Retinal pigment epithelial cell (primary cell): Measurements from ENCODE around the gene SEPTIN11.

Experiments
- DNase-seq: peaks from one replicate; pipeline ENCODE4 v3.0.0-alpha.2; 2010; ENCODE audit warnings: low read depth
- H3K4me3 ChIP-seq: 2 replicates; pipeline ENCODE4 v1.5.1; 2011; ENCODE audit warnings: mild to moderate bottlenecking, low read length, control low read depth, moderate library complexity
- CTCF ChIP-seq: conservative IDR thresholded peaks from 2 replicates; pipeline ENCODE4 v1.5.1; 2011; ENCODE audit warnings: low read depth, low read length, control low read depth, inconsistent platforms

The SEPTIN11 gene

GRCh38 chr4:76980261-76980660 is 30.7 kb downstream of the SEPTIN11 start:
- H3K4me3 ChIP-seq: no peak overlapping the region
- DNase-seq: no peak
- TF ChIP-seq CTCF: no peak

GRCh38 chr4:76981644-76982043 is 32.1 kb downstream of the SEPTIN11 start:
- no peak overlapping the region for H3K4me3 ChIP-seq
- TF ChIP-seq CTCF: no peak
- peak; percentile 82 for DNase-seq

- DNase-seq: no peak
- TF ChIP-seq CTCF: peak; percentile 15
- no peak overlapping the region for H3K4me3 ChIP-seq
Observed at GRCh38 chr4:76982638-76983584, 33.4 kb downstream of the SEPTIN11 start.

GRCh38 chr4:76984127-76984526 is 34.6 kb downstream of the SEPTIN11 start:
- DNase-seq: no peak
- peak; percentile 40 for TF ChIP-seq CTCF
- H3K4me3 ChIP-seq: no peak overlapping the region

DNA sequence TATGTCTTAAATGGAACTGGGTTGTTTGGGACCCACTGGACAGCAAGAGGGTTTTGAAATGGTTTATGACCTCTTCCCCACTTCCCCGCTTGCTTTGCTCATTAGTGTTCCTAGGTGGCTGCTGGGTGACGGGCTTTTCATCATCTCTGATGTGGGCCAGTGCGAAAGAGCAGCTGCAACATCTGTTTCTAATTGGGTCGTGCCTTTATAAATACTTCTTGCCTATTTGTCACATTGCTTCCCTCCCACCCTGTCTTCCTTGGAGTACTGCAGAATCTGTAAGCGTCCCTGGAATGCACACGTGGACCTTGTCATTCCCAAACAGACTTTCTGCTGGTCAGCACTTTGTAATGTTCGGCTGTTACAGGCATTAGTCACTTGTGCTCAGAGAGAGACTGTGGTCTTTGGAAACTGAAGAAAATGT is 35.2 kb downstream of the SEPTIN11 start:
- no peak overlapping the region for H3K4me3 ChIP-seq
- TF ChIP-seq CTCF: no peak
- DNase-seq: peak; percentile 95

DNA sequence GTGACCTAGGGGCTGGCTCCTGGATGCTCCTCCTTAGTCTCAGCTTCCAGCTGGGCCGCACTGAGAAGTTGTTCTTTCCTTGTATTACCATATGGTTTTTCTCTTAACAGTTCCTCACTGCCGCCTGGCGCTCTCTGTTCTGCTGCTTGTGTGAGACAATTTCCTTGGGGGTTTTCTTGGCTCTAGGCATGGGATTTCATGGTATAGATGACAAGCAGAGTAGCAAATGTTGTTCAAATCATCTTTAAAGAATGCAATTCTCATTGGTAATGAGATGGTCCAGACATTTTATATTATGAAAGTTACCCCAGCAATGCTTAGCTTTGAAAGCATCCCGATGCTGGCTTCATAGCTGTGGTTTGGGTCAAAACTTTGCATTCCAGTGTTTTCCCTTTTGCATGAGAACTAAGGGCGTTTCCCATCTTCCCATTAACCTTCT is 37.6 kb downstream of the SEPTIN11 start:
- no peak overlapping the region for H3K4me3 ChIP-seq
- TF ChIP-seq CTCF: no peak
- no peak for DNase-seq

- TF ChIP-seq CTCF: no peak
Observed at GRCh38 chr4:76987685-76988084, 38.1 kb downstream of the SEPTIN11 start.

More at GRCh38 chr4:76987685-76988084, 38.1 kb downstream of the SEPTIN11 start:
- DNase-seq: no peak
- no peak overlapping the region for H3K4me3 ChIP-seq
